ENCODE measurements around the gene PC.

The PC gene

DNA sequence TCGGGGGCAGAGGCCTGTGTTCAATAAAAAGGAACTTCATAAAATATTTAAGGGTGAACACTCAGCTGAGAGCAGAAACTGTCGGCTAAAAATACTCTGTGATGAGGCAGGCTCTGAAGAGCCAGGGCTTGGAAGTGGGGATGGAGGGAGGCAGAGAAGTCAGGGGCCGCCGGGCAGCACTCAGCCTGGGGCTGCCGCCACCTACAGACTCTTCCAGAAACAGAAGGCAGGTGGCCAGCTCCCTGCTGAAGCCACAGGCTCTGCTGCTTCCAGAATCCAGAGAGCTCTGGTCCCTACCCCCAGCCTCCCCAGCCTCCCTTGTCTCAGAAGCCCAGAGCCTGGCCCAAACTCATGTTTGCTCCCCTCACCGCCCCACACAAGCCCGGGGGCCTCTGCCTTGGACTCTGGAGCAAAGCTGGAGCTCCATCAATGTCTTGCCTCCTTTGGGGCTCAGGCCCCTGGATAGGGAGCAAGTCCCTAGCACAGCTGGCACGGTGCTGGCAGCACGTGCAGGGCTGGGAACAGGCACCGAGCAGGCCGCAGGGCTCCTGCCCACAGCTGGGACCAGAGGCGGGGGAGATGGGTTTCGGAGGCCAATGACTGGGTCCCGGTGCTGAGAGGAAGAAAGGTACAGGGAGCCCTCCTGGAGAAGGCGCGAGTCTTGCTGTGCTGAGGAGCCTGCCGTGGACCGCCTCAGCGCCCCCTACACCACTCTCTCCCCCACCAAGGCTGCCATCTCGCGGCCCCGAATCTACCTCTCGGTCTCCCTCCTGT lies 93.1 kb downstream of the PC start:
- ATAC-seq, result no peak

DNA sequence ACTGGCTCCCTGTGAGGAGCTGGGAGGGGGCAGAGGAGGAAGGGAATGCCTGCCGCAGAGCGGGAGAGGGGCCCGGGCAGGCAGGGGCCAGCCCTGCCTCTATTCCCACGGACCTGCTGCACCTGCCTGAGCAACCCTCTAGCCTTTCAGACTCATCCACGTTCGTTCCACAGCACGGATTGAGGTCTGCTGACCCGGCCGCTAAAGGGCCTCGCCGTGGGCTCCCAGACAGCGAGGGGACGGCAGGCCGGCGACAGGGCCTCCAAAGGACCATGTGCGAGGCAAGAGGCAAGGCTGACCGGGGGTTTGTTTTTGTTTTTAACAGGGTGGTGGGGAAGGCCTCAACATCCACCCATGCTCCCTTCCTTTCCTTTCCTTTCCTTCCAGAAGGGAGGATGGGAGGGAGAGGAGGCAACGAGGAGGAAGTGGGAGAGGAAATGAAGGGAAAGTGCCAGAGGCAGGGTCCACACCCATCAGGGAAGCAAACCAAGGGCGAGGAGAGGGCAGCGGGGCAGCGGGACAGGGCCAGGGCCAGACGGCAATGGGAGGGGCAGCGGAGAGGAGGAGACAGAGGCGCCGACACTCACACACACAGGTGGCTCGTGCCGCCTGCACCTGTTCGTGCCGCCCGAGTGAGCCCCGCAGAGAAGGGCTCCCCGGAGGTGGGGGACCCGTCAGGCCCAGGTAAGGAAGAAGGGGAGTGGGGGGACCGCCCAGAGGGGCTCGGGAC lies 93.8 kb downstream of the PC start:
- no peak for ATAC-seq

DNA sequence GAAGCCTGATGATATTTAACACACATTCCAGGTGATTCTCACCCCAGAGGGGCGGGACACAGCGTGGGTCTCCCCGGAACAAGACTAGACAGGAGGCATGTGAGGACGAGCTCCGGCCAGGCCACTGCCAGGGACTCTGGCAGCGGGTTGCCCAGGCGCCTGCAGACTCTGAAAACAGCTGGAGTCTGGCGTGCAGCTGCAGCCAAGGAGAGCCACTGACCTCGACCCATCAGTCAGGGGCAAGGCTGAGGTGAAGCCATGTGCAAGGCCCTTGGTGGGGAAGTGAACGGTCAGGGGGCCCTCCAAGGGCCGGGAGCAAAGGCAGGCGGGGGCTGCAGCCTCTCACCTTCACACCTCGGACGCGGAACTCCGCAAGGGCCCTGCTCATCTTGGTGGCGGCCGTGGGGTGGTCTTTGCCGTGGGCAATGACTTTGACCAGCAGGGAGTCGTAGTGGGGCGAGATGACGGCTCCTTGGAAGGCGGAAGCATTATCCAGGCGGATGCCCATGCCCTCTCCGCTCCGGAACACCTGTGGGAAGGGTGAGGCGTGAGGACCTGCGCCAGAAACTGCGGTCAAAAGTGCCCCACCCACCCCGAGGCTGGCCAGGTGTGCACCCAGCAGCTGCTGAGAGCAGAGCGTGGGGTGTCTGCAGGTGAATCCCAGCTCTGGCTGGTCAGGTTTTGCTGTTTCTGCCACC lies 94.6 kb downstream of the PC start:
- no peak for ATAC-seq

DNA sequence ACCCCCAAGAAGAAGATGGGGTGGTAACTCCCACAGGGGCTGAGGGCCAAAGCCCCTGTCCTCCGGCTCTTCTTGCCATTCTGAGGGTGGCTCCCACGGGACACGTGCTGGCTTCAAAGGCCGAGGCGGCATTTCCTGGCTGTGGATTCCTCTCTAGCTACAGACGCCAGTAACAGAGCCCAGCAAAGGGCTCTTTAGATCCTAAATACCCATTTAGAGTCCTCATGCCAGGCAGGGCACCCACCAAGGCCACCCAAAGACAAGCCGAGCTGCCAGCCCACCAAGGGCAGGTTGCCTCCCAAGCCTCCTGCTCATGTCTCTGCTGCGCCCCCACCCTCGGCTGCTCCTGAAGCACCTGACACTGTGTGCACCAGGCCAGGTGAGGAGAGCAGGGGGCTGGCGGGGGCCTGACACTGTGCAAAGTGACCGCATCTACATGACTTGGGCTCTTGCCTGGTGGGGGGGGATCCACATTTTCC lies 95.6 kb downstream of the PC start:
- no peak for ATAC-seq

DNA sequence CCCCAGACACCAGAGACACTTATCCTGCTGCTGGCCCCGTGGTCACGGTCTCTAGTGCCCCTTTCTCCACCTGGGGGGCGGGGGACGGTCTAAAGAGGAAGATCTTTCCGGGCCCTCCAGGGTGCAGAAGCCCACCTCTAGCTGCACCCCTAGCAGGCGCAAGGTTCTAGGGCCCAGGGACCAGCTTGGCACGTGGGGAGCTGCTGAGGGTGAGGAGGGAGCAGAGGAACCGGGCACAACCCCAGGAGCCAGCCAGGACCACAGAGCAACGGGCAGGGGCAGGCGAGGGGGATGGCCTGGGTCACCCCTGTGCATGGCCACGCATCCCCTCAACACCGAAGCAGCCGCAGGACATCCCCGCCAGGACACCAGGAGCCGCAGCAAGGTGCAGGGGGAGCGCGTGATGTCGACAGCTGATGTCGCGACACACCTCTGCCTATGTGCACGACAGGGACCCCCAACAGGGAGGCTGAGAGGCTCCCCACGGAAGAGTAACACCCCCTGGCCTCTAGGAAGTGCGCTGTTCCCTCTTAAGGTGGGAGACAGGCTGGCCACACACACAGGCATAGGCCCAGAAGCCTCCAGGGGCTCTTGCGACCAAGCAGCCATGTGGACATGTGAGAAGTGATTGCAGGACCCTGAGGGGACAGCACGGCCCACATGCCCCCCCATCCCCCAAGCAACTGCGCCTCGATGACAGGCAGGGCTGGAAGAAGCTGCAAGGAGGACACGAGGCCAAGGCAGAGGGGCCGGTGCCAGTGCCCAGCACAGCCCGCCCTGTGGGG lies 96.2 kb downstream of the PC start:
- no peak for ATAC-seq

DNA sequence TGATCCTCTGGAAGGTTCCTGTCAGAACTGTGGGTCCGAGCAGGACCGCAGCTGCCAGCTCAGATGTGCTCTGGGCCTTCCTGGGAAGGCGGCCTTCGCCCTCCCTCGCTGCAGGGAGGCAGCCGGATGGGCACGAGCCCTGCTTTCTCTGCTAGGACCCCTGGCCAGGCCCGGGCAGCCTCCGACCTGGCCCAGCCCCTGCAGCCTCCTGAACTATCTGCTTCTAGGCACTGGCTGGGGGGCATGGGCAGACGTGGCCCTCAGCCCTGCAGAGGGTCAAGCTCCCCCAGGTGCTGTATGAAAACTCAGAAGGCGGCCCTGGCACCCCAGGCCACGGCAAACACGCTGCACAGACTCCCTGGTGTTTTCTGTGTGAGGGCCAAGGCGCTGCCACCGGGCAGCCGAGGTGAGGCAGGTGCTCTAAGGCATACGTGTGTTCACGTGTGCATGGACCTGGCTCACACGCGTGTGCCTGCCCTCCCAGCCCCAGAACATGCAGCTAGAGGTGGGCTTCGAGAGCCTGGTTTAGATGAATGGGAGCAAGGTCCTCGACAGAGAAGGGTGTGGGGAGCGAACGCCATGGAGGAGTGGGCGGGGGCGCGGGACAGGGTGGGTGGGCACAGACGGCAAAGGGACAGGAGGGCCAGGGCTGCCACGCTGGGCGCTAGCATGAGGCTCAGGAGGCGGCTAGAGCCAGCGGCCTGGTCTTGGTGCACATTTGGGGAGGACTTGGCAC lies 97.0 kb downstream of the PC start:
- no peak for ATAC-seq

DNA sequence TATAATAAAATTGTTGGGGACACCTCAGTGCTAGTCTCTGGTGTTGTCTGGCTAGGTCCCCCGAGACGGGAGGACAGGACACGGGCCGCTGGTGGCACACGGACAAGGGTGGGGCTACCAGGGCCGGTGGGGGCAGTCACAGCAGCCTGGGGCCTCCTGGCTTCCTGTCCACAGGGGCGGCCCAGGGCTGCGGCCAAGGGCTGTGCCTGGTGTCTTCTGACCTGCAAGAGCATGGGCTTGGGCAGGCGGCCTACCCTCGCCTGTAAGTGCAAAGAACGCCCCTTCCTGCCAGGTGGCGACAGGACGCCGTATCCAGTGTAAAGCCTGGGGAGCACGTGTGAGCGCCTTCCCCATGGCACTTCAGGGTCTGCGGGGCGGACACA lies 97.7 kb downstream of the PC start:
- ATAC-seq, result no peak

DNA sequence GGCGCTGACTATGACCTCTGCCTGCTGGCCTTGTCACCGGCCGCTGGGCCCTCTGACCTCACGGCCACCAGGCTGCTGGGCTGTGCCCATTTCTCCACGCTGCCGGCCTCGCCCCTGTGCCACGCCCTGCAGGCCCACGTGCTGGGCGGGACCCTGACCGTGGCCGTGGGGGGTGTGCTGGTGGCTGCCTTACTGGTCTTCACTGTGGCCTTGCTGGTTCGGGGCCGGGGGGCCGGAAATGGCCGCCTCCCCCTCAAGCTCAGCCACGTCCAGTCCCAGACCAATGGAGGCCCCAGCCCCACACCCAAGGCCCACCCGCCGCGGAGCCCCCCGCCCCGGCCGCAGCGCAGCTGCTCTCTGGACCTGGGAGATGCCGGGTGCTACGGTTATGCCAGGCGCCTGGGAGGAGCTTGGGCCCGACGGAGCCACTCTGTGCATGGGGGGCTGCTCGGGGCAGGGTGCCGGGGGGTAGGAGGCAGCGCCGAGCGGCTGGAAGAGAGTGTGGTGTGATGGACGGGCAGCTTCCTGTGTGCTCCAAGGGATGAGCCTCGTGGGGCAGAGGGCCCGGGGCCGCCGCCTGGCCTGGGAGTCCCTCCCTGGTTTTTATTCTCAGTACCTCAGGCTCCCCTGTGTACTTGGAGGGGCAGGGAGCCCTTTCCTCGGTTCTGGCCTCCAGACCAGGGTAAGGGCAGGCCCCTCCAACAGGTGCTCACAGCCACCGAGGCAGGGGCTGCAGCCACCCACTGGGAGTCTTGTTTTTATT lies 98.3 kb downstream of the PC start:
- ATAC-seq, result no peak

DNA sequence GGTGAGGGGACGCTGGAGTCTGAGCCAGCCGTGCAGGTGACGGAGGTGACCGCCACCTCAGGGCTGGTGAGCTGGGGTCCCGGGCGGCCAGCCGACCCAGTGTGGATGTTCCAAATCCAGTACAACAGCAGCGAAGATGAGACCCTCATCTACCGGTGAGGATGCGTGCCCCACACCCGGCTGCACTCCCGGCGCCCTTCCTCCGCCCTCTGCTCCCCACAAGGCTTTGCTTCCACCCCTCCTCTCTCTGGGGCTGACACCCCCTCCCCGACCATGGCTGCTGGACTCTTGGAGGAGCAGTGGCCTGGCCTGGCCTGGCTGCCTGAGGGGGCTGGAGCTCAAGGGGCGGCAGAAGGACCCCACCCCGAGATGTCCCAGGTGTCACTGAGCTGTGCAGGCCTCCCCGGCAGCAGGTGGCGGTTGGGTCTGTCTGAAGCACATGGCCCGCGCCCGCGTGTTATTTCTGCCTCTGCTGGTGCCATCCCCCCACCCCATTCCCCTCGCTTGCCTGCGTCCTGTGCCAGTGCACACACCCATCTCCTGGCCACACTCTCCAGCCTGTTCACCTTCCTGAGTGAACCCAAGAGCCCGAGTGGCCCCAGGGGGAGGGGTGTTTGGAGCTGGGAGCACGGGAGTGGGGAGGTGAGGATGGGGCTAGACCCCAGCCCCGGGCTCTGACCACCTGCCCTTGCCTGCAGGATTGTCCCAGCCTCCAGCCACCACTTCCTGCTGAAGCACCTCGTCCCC lies 99.1 kb downstream of the PC start:
- no peak for ATAC-seq

DNA sequence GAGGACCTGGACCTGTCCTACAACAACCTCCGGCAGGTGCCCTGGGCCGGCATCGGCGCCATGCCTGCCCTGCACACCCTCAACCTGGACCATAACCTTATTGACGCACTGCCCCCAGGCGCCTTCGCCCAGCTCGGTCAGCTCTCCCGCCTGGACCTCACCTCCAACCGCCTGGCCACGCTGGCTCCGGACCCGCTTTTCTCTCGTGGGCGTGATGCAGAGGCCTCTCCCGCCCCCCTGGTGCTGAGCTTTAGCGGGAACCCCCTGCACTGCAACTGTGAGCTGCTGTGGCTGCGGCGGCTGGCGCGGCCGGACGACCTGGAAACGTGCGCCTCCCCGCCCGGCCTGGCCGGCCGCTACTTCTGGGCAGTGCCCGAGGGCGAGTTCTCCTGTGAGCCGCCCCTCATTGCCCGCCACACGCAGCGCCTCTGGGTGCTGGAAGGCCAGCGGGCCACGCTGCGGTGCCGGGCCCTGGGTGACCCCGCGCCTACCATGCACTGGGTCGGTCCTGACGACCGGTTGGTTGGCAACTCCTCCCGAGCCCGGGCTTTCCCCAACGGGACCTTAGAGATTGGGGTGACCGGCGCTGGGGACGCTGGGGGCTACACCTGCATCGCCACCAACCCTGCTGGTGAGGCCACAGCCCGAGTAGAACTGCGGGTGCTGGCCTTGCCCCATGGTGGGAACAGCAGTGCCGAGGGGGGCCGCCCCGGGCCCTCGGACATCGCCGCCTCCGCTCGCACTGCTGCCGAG lies 99.8 kb downstream of the PC start:
- ATAC-seq, result no peak

DNA sequence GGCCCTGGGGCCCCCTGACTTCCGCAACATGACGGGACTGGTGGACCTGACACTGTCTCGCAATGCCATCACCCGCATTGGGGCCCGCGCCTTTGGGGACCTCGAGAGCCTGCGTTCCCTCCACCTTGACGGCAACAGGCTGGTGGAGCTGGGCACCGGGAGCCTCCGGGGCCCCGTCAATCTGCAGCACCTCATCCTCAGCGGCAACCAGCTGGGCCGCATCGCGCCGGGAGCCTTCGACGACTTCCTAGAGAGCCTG lies 100.3 kb downstream of the PC start:
- no peak for ATAC-seq

DNA sequence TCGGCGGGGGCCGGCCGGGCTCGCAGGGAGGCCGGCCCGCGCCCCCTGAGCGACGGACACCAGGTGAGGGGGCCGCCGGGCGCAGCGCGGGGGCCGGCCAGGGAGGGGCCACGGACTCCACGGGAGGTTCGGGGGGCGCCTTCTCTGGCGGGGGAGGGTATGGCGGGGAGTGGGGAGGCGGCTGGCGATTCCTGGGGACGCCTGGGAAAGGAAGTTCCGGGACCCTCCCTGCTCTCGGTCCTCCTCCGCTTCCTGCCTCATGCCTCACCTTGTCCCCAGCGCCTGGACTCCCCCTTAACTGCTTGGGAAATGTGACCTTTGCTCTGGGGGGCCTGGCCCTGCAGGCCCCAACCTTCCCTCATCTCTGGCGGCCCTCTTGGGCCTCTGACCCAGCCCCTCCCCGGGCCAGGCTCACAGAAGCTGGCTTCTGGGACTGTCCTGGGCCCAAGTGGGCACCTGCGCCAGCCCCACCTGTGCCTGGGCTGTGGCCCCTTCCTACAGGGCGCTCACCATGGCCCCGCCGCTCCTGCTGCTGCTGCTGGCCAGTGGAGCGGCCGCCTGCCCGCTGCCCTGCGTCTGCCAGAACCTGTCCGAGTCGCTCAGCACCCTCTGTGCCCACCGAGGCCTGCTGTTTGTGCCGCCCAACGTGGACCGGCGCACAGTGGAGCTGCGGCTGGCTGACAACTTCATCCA lies 100.8 kb downstream of the PC start:
- no peak for ATAC-seq

DNA sequence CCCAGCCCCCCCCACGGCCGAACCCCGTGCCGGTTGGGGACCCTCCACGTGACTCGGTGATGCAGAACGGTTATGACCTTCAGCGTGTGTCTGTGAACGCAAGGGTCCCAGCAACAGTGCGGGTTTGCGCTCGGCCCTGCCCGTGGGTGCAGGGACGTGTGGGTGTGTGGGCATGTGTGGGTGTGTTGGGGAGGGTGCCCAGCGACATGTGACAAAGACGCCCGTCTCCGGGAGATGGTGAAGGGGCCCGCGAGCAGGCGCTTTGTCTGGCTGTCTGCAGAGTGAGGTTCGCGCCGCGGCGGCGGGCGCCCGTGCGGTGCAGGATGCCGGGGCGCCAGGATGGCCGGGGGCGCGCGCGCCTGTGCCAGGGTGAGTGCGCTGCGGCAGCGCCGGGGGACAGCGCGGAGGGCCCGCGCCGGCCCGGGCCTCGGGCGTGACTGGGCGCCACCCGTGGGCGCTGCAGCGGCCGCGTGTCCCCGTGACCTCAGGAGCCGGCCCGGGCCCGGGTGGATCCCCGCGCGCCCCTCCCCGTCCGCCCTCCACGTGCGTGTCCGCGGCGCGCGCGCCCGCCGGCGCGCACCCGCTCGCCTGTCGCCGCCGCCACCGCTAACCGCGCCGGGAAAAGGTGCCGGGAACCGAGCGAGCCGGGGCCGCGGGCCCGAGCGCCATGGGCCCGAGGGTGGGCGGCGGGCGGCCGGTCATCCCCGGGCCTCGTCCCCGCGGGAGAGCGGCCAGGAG lies 101.5 kb downstream of the PC start, which contains the start of gene LRFN4:
Gene LRFN4, plus strand, starts transcription at position 569 of the 738 bp plus-strand sequence. CDS start 681 bp downstream, outside the sequence.
- peak; percentile 46 to 58 for ATAC-seq

DNA sequence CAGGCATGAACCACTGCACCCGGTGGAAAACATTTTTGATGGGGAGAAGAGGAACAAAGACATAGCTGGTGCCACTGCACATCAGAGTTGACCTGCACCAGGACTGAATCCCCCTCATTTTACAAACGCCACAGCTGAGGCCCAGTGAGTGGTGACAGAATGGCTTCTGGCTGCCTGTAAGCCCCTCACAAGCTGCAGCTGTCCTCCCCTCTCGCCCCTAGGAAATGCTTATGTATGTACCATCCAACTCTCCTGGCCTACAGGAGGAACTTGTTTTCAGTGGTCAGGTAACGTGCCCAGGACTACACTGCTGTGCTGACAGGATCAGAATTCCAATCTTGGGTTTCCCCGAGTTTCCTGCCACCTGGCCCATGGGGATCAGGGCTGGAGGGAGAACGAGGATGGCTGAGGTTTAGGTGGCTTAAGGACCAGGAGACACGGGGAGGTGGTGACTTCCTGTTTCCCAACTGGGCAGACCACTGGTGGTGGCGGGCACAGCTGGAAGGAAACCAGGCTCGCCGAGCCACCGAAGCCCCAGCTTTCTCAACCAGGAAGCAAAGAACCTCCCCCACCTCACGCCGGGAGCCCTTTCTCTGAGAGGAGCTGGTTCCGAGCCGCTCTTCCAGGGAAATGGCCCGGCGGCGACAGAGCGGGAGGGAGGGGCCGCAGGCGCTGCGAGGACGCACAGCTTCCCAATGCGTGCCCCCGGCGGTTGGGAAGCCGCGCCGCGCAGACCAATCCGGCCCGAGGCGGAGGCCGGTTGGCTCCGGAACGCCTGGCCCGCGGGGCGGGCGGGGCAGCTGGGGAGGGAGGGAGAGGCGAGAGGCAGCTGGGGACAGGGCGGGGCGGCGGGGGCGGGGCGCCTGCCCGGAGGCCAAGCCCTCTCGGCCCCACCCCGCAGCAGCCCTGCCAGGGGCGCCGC lies 102.3 kb downstream of the PC start:
- ATAC-seq, result peak; percentile 81 to 82

DNA sequence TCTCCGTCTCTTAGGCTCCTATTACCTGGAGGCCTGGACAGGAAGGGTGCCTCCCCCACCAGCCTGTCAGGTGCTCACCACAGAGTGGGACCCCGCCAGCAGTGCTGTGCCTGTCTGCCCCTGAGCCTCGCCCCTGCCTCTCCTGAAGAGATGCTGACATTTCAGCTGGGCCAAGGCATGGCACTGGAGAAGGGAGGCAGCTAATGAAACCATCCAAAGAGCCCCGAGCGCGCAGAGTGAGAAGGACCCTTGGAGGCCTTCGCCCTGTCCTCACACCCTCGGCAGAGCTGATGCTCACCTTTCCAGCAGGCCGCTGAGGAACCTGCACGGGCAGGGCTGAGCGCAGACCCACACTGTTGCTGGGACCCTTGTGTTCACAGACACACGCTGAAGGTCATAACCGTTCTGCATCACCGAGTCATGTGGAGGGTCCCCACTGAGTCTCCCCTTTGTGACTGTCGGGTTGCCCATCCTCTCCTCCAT lies 103.4 kb downstream of the PC start:
- ATAC-seq, result no peak

DNA sequence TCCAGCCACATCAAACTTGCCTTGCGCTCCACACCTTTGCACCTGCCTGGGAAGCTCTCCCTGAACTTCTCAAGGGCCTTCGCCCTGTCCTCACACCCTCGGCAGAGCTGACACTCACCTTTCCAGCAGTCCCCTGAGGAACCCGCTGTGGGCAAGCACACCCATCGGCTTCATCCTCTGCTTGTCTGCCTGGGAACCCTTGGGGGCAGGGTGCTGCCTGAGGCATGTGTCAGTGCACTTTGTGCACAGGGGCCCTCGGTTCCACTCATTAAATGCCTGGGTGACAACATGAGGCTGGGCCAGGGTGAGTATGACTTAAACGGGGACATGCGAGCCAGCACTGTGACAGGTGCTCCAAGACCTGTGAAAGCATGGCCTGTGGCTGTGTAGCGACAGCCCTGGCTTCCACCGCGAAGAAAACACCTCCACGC lies 103.9 kb downstream of the PC start:
- no peak for ATAC-seq

Measured in activated CD4-positive, CD25-positive, alpha-beta regulatory T cell treated with anti-CD3 and anti-CD28 coated beads, Interleukin-2, amount 50 U/mL, for 24 hours (primary cell).